Gastrocnemius medialis (tissue), 4 donors: Measurements from ENCODE around the gene SYNGR2. TPM values are rescaled to one million over a fixed set of nuclear protein-coding genes. Genes with fewer than 3 reads are reported as not detected.

ENCODE experiments used
- ATAC-seq, 2 donors: fragments of 150-250 bp; one replicate each; pipeline ENCODE4 v1.9.1; 2016
- DNase-seq, 2 donors: peaks; one replicate each; pipeline ENCODE4 v3.0.0-alpha.2; 2019
- H3K27ac ChIP-seq, 4 donors: fragments of 200-600 bp; sonication (generic); 1 replicate in 1 of 4; 2 replicates in 3 of 4; pipeline ENCODE4 v1.5.1; 2016 to 2018; ENCODE audit warnings: mild to moderate bottlenecking in 2 of 4, moderate library complexity in 1 of 4
- H3K27me3 ChIP-seq, 3 donors: fragments of 200-600 bp; sonication (generic) in 2 of 3; 1 replicate in 1 of 3; 2 replicates in 2 of 3; pipeline versions ENCODE4 v1.5.1 to v1.6.0; 2016 to 2019; ENCODE audit warnings: mild to moderate bottlenecking in 1 of 3, moderate library complexity in 1 of 3
- H3K36me3 ChIP-seq, 2 donors: fragments of 200-600 bp; sonication (generic) in 1 of 2; one replicate each; pipeline ENCODE4 v1.5.1; 2017 to 2018
- H3K4me1 ChIP-seq, 2 donors: fragments of 200-600 bp; sonication (generic) in 1 of 2; one replicate each; pipeline ENCODE4 v1.5.1; 2016 to 2017; ENCODE audit warnings: mild to moderate bottlenecking in 2 of 2
- H3K4me3 ChIP-seq, 4 donors: fragments of 200-600 bp; sonication (generic) in 3 of 4; 1 replicate in 1 of 4; 2 replicates in 3 of 4; pipeline ENCODE4 v1.5.1; 2016 to 2019; ENCODE audit warnings: mild to moderate bottlenecking in 2 of 4
- H3K9me3 ChIP-seq, 3 donors: fragments of 200-600 bp; sonication (generic) in 2 of 3; 1 replicate in 1 of 3; 2 replicates in 2 of 3; pipeline ENCODE4 v1.5.1; 2016 to 2019
- CTCF ChIP-seq, 5 experiments: fragments of 450-650 bp in 3 of 5; fragments of 200-600 bp in 2 of 5; sonication (generic) in 2 of 5; IDR thresholded peaks in 4 of 5; conservative IDR thresholded peaks in 1 of 5; 1 replicate in 4 of 5; 2 replicates in 1 of 5; pipeline ENCODE4 v1.5.1; 2016 to 2019; ENCODE audit warnings: antibody characterized with exemption in 5 of 5, mild to moderate bottlenecking in 3 of 5, moderate library complexity in 3 of 5
- POLR2A ChIP-seq, 2 donors: fragments of 450-650 bp; IDR thresholded peaks; one replicate each; pipeline ENCODE4 v1.6.1; 2017; ENCODE audit warnings: antibody characterized with exemption in 2 of 2, mild to moderate bottlenecking in 2 of 2, moderate library complexity in 2 of 2
- in situ Hi-C, 4 donors: fragments of 200-750 bp; cut with MboI; loops; one replicate each; pipeline versions ENCODE4 v1.15.0 to v1.8.0; 2017; ENCODE audit warnings: low sequenced_read_pairs in 4 of 4
- intact Hi-C: fragments of 100-400 bp; cut with DNase I; formaldehyde crosslinking; loops from one replicate; pipeline ENCODE4 v1.15.1; 2023; ENCODE audit warnings: low total_unique reads
- total RNA-seq, 4 donors: library from RNA; depleted of rRNA; stranded (reverse); fragments of >200 nt; gene quantifications; one replicate each; pipeline versions ENCODE4 v1.1.0 to v1.2.3, GENCODE V29; 2016

The SYNGR2 gene
- total RNA-seq, 4 donors from 2014 or later: 104 to 218 (median 163) TPM

- Histone ChIP-seq H3K9me3 (no peaks in the 10 kb centered on the region), H3K4me3 (peak overlapping the region in 2 of 4 donors; percentile 59 to 66), H3K27ac (peak overlapping the region; percentile 0 to 73 (median 66)), H3K4me1 (peaks cover 5 to 25% of the 10 kb centered on the region in 2 donors), H3K27me3 (peaks cover 20 to 44% (median 34%) of the 10 kb centered on the region in 3 donors), H3K36me3 (no peaks in the 10 kb centered on the region)
- no peak for ATAC-seq
- DNase-seq: no peak
- intact Hi-C loops: no loop called here
- TF ChIP-seq POLR2A (IDR thresholded peaks at IDR 0.05): no peak
- TF ChIP-seq CTCF (IDR thresholded peaks at IDR 0.05 in 4 of 5, conservative IDR thresholded peaks at IDR 0.05 in 1 of 5): no peak
- in situ Hi-C loops: no loop called here
Observed at GRCh38 chr17:78126895-78127238, 41.5 kb upstream of the SYNGR2 start.

GRCh38 chr17:78127239-78127887 lies 41.0 kb upstream of the SYNGR2 start:
- Histone ChIP-seq H3K4me3 (peak overlapping the region; percentile 48 to 74 (median 62)), H3K9me3 (no peaks in the 10 kb centered on the region), H3K27ac (peak overlapping the region; percentile 0 to 73 (median 66)), H3K27me3 (peaks cover 20 to 47% (median 39%) of the 10 kb centered on the region in 3 donors), H3K36me3 (no peaks in the 10 kb centered on the region), H3K4me1 (peaks cover 5 to 30% of the 10 kb centered on the region in 2 donors)
- intact Hi-C loops (no loop called here), in situ Hi-C loops (no loop called here)
- no peak for TF ChIP-seq CTCF (IDR thresholded peaks at IDR 0.05 in 4 of 5, conservative IDR thresholded peaks at IDR 0.05 in 1 of 5)
- no peak for TF ChIP-seq POLR2A (IDR thresholded peaks at IDR 0.05)
- DNase-seq (peak in 1 of 2 donors; percentile 44), ATAC-seq (peak; percentile 20 to 32)

- Histone ChIP-seq H3K27ac (peak overlapping the region; percentile 0 to 73 (median 66)), H3K4me1 (peaks cover 5 to 31% of the 10 kb centered on the region in 2 donors), H3K27me3 (peaks cover 20 to 47% (median 40%) of the 10 kb centered on the region in 3 donors), H3K36me3 (no peaks in the 10 kb centered on the region), H3K9me3 (no peaks in the 10 kb centered on the region), H3K4me3 (peak overlapping the region; percentile 48 to 74 (median 62))
- in situ Hi-C loops: no loop called here
- ATAC-seq: peak in 1 of 2 donors; percentile 2
- DNase-seq: no peak
- intact Hi-C loops: no loop called here
- TF ChIP-seq CTCF (IDR thresholded peaks at IDR 0.05 in 4 of 5, conservative IDR thresholded peaks at IDR 0.05 in 1 of 5): no peak
Observed at GRCh38 chr17:78127888-78128550, 40.4 kb upstream of the SYNGR2 start.

GRCh38 chr17:78128551-78129350 lies 39.6 kb upstream of the SYNGR2 start, which contains the start of gene TMC6:
TMC6 (minus strand) TSS chr17:78128755; CDS start chr17:78126832, 1,923 bp downstream.
- no peak for TF ChIP-seq CTCF (IDR thresholded peaks at IDR 0.05 in 4 of 5, conservative IDR thresholded peaks at IDR 0.05 in 1 of 5)
- TF ChIP-seq POLR2A (IDR thresholded peaks at IDR 0.05): peak in 1 of 2 donors; percentile 17
- H3K4me1 ChIP-seq: peaks cover 5 to 31% of the 10 kb centered on the region in 2 donors
- H3K27ac ChIP-seq: peak within 1 kb of the TSS; percentile 0 to 73 (median 66)
- peaks cover 20 to 47% (median 40%) of the 10 kb centered on the region in 3 donors for H3K27me3 ChIP-seq
- peak within 1 kb of the TSS; percentile 48 to 74 (median 62) for H3K4me3 ChIP-seq
- ATAC-seq (peak in 1 of 2 donors; percentile 22), DNase-seq (no peak)
- no peaks in the 10 kb centered on the region for H3K9me3 ChIP-seq
- in situ Hi-C loops (no loop called here), intact Hi-C loops (no loop called here)
- H3K36me3 ChIP-seq: no peaks in the 10 kb centered on the region
